Measurements from ENCODE around the gene GMPR2.

GRCh38 chr14:24270537-24271133, 37.9 kb downstream of the GMPR2 start:
- TF ChIP-seq CTCF (IDR thresholded peaks at IDR 0.05) (no peak), POLR2A (IDR thresholded peaks at IDR 0.05) (no peak), POLR2AphosphoS5 (IDR thresholded peaks at IDR 0.05; ENCODE audit: insufficient read depth in 1 of 2, low read depth in 1 of 2) (no peak)
